PC-3 (cell line): ENCODE results near the gene ROCK2. TPM values are rescaled to one million over a fixed set of nuclear protein-coding genes. Genes with fewer than 3 reads are reported as not detected.
A peak's percentile ranks its signal among the peaks of the same experiment; 100 is the strongest.

ENCODE experiments used
- ATAC-seq: fragments of 200-7000 bp; cut with Tn5 transposase; 2 replicates; pipeline ENCODE4 v1.9.1; 2020; ENCODE audit warnings: mild to moderate bottlenecking, moderate library complexity
- BruUV-seq: library from RNA; stranded (reverse); fragments of 400-500 nt; replicated peaks from 2 replicates; lab custom pipeline; 2021; lab: Mats Ljungman, UMichigan
- CTCF ChIA-PET: fragments of 300-600 bp; sonication (Branson Sonifier 250); formaldehyde crosslinking; loops from one replicate; lab custom pipeline; 2022; ENCODE audit warnings: antibody characterized with exemption; lab: Charles Lee
- POLR2A ChIA-PET: fragments of 300-600 bp; sonication (Branson Sonifier 250); formaldehyde crosslinking; loops from one replicate; lab custom pipeline; 2022; ENCODE audit warnings: antibody characterized with exemption; ENCODE audit not compliant: unreplicated experiment; lab: Charles Lee
- DNase-seq: peaks from one replicate; pipeline ENCODE4 v3.0.0-alpha.2; 2015
- H2AFZ ChIP-seq: fragments of 300-600 bp; sonication (generic); 2 replicates; pipeline ENCODE4 v1.6.0; 2016; ENCODE audit warnings: antibody characterized with exemption, low read length
- H3F3A ChIP-seq: fragments of 300-600 bp; sonication (generic); one replicate; pipeline ENCODE4 v1.6.0; 2017; ENCODE audit warnings: antibody characterized with exemption, low read length, control low read depth, mild to moderate bottlenecking; ENCODE audit not compliant: unreplicated experiment
- H3K27ac ChIP-seq: fragments of 300-600 bp; sonication (generic); 2 replicates; pipeline ENCODE4 v1.5.1; 2016; ENCODE audit warnings: mild to moderate bottlenecking, low read length
- H3K27me3 ChIP-seq: fragments of 300-600 bp; sonication (generic); 2 replicates; pipeline ENCODE4 v1.6.1; 2016; ENCODE audit warnings: low read length, mixed read lengths
- H3K36me3 ChIP-seq: fragments of 300-600 bp; sonication (generic); 2 replicates; pipeline ENCODE4 v1.6.1; 2016; ENCODE audit warnings: low read depth, mixed run types, low read length, mixed read lengths
- H3K4me1 ChIP-seq: fragments of 300-600 bp; sonication (generic); 2 replicates; pipeline ENCODE4 v1.5.1; 2016; ENCODE audit warnings: low read length; ENCODE audit not compliant: insufficient read depth
- H3K4me2 ChIP-seq: fragments of 300-600 bp; sonication (generic); 2 replicates; pipeline ENCODE4 v1.6.0; 2016; ENCODE audit warnings: low read length
- H3K4me3 ChIP-seq: fragments of 300-600 bp; sonication (generic); 2 replicates; pipeline ENCODE4 v1.5.1; 2016; ENCODE audit warnings: mild to moderate bottlenecking, low read length, mixed read lengths
- H3K79me2 ChIP-seq: fragments of 300-600 bp; sonication (generic); 2 replicates; pipeline ENCODE4 v1.6.1; 2017; ENCODE audit warnings: low read length, mixed read lengths
- H3K9ac ChIP-seq: fragments of 300-600 bp; sonication (generic); 2 replicates; pipeline ENCODE4 v1.6.0; 2016; ENCODE audit warnings: mild to moderate bottlenecking, low read length
- H3K9me2 ChIP-seq: fragments of 300-600 bp; sonication (generic); replicated peaks from 2 replicates; pipeline ENCODE4 v1.6.1; 2016; ENCODE audit warnings: mixed run types, low read length, mixed read lengths
- H3K9me3 ChIP-seq: fragments of 300-600 bp; sonication (generic); 2 replicates; pipeline ENCODE4 v1.6.1; 2016; ENCODE audit warnings: low read length, mixed read lengths
- H4K20me1 ChIP-seq: fragments of 300-600 bp; sonication (generic); 2 replicates; pipeline ENCODE4 v1.6.1; 2016; ENCODE audit warnings: low read length, mixed read lengths
- CTCF ChIP-seq: fragments of 300-600 bp; sonication (generic); conservative IDR thresholded peaks from 2 replicates; pipeline ENCODE4 v1.5.1; 2017; ENCODE audit warnings: antibody characterized with exemption, low read depth, mild to moderate bottlenecking, low read length
- EZH2 ChIP-seq: fragments of 300-600 bp; sonication (generic); IDR thresholded peaks from one replicate; pipeline ENCODE4 v1.6.1; 2017; ENCODE audit warnings: antibody characterized with exemption, mild to moderate bottlenecking, low read length; ENCODE audit not compliant: unreplicated experiment
- EZH2phosphoT487 ChIP-seq: fragments of 300-600 bp; sonication (generic); IDR thresholded peaks from 2 replicates; pipeline ENCODE4 v1.6.1; 2018; ENCODE audit warnings: mild to moderate bottlenecking, antibody characterized with exemption, low read length, borderline replicate concordance
- intact Hi-C: fragments of 100-400 bp; cut with micrococcal nuclease; formaldehyde crosslinking; loops from 2 replicates; pipeline ENCODE4 v1.9.0; 2023
- total RNA-seq: library from RNA; depleted of rRNA; stranded (reverse); fragments of >200 nt; gene quantifications from 2 replicates; pipeline ENCODE4 v1.2.3, GENCODE V29; 2014

ROCK2 gene
- total RNA-seq, 1 experiment from 2014 or later: 35.3 TPM

DNA sequence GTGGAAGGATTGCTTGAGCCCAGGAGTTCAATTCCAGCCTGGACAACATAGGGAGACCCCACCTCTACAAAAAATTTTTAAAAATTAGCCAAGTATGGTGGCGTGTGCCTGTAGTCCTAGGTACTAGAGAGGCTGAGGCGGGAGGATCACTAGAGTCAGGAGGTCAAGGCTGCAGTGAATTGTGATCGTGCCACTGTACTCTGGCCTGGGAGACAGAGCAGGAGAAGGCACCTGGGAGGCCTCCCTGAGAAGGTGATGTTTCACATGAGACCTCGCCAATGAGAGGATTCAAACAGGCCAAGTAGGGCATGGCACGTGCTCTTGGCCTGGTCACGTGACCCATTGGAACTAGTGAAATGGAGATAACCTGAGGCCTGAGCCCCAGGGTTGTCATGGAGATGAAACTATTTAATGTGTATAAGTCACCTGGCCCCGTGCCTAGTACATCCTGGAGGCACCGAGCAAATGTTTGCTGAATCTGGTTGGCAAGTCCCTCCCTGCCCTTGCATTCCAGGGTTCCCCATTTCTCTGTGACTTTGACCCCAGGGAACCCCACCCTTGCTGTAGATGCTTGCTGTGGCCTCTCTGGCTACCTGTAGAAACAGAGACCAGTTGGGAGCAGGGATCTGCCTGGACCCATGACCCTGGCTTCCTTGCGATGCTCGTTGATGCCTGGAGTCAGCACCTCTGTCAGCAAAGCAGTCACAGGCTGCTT, 26.1 kb upstream of the ROCK2 start:
- Histone ChIP-seq H3K27ac (peak overlapping the region; percentile 41), H4K20me1 (no peaks in the 10 kb centered on the region), H3K27me3 (no peaks in the 10 kb centered on the region), H3K4me1 (peaks cover 50% of the 10 kb centered on the region), H3K36me3 (no peaks in the 10 kb centered on the region), H3K9me3 (no peaks in the 10 kb centered on the region), H3F3A (no peaks in the 10 kb centered on the region), H2AFZ (no peak overlapping the region), H3K79me2 (no peaks in the 10 kb centered on the region), H3K9me2 (no peaks in the 10 kb centered on the region), H3K9ac (no peak overlapping the region), H3K4me2 (peak overlapping the region; percentile 37), H3K4me3 (no peak overlapping the region)
- ChIA-PET CTCF (no interaction called here), POLR2A (no interaction called here)
- no TSS peak for BruUV-seq
- peak; percentile 30 for ATAC-seq
- peak; percentile 94 for DNase-seq
- intact Hi-C loops: loop anchor here (1.0 kb wide), 1 partner anchor 11 kb away; no protein-coding TSS in a partner anchor
- TF ChIP-seq EZH2phosphoT487: no peak
- no peak for TF ChIP-seq EZH2
- TF ChIP-seq CTCF: no peak

DNA sequence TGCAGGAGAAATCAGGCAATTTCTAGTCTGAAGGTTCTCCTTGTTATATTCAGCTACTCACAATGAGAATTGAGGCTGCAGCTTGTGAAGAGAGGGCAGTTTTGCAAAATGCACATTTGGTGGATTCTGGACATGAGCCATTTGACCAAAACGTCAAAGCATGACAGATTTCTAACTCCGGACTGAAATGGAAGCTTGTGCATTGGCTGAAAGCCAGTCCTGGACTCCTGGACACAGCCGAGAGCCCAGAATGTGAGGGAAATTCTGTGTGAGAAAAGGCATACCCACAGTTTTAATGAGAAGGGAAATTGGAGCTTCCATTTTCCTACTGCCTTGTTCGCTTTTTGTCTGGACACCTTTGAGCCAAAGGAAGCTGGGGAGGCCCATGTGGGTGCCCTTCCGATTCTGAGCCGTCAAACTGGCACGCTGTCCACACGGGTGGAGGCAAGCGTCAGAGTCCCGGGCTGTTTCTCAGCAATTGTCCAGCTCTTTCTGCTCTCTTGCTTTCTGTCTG, 23.7 kb upstream of the ROCK2 start:
- Histone ChIP-seq H3K4me3 (no peak overlapping the region), H3K9me2 (no peaks in the 10 kb centered on the region), H3K27ac (no peak overlapping the region), H3K4me2 (no peak overlapping the region), H3K9me3 (no peaks in the 10 kb centered on the region), H3K79me2 (no peaks in the 10 kb centered on the region), H3K36me3 (no peaks in the 10 kb centered on the region), H3K9ac (no peak overlapping the region), H3K4me1 (peaks cover 29% of the 10 kb centered on the region), H2AFZ (no peak overlapping the region), H3K27me3 (no peaks in the 10 kb centered on the region), H4K20me1 (no peaks in the 10 kb centered on the region), H3F3A (no peaks in the 10 kb centered on the region)
- CTCF ChIA-PET: no interaction called here
- BruUV-seq: no TSS peak
- intact Hi-C loops: no loop called here
- TF ChIP-seq CTCF (no peak), EZH2phosphoT487 (no peak), EZH2 (no peak)
- ATAC-seq (no peak), DNase-seq (no peak)
- POLR2A ChIA-PET: interaction anchor here (0.6 to 0.8 kb wide), 2 partner anchors 15 to 23 kb away, joined by 3 to 4 read pairs; no protein-coding TSS in a partner anchor

DNA sequence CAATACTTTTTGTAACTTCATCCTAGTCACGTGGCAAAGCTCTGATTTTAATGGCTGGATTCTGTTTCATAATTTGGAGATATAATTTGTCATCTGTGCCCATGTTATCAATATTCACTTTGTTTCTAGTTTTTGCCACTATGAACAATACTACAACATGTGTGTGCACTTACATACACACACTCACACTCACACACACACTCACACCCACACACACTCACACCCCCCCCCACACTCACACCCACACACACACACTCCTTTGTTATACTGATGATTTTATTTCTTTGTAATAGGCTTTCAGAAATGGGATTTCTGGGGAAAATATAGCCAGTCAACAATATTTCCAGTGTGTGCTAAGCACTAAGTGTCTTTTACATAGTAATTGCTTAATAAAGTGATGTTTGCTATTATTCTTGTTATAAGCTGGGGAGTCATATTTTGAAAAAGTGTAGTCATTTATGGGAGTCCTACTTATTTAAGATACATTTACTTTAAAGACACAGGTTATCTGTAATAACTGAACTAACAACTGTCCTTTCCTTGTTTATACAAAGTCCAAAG, 22.8 kb upstream of the ROCK2 start:
- H3K27ac ChIP-seq: no peak overlapping the region
- H3K4me1 ChIP-seq: peaks cover 21% of the 10 kb centered on the region
- no peaks in the 10 kb centered on the region for H3K36me3 ChIP-seq
- H3K4me2 ChIP-seq: no peak overlapping the region
- H3K9ac ChIP-seq: no peak overlapping the region
- no peak for DNase-seq
- ChIA-PET POLR2A (interaction anchor here (0.6 kb wide), 1 partner anchor 155 kb away, joined by 3 read pairs; no protein-coding TSS in a partner anchor), CTCF (no interaction called here)
- no peaks in the 10 kb centered on the region for H4K20me1 ChIP-seq
- no peaks in the 10 kb centered on the region for H3K79me2 ChIP-seq
- no peaks in the 10 kb centered on the region for H3K9me3 ChIP-seq
- BruUV-seq: no TSS peak
- H3K9me2 ChIP-seq: no peaks in the 10 kb centered on the region
- ATAC-seq: no peak
- H3K4me3 ChIP-seq: no peak overlapping the region
- intact Hi-C loops: no loop called here
- H3K27me3 ChIP-seq: no peaks in the 10 kb centered on the region
- H2AFZ ChIP-seq: no peak overlapping the region
- H3F3A ChIP-seq: no peaks in the 10 kb centered on the region
- TF ChIP-seq EZH2 (no peak), CTCF (no peak), EZH2phosphoT487 (no peak)
